GM19193 (cell line): ENCODE data around the gene KRTAP5-6.

ENCODE experiments used
- POLR2A ChIP-seq: IDR thresholded peaks from 4 replicates; pipeline ENCODE4 v1.6.1; 2011; ENCODE audit not compliant: insufficient read depth, insufficient read length; ENCODE audit errors: extremely low read depth

The KRTAP5-6 gene

GRCh38 chr11:1696608-1697570, at the start of gene KRTAP5-6:
KRTAP5-6 (plus strand) TSS chr11:1697195; CDS start chr11:1697246, 51 bp downstream.
- TF ChIP-seq POLR2A = no peak

- no peak for TF ChIP-seq POLR2A
These were observed 48.9 kb upstream of the KRTAP5-6 start for GRCh38 chr11:1647901-1648652.

- TF ChIP-seq POLR2A = no peak
These were observed 48.2 kb upstream of the KRTAP5-6 start for GRCh38 chr11:1648653-1649420.

- TF ChIP-seq POLR2A = no peak
These were observed 46.7 kb upstream of the KRTAP5-6 start for GRCh38 chr11:1650034-1650917.

GRCh38 chr11:1650918-1651262, 46.1 kb upstream of the KRTAP5-6 start:
- no peak for TF ChIP-seq POLR2A

- no peak for TF ChIP-seq POLR2A
These were observed 45.5 kb upstream of the KRTAP5-6 start for GRCh38 chr11:1651411-1651980.

GRCh38 chr11:1652026-1652425, 45.0 kb upstream of the KRTAP5-6 start:
- no peak for TF ChIP-seq POLR2A

GRCh38 chr11:1652442-1652770, 44.6 kb upstream of the KRTAP5-6 start:
- no peak for TF ChIP-seq POLR2A

- no peak for TF ChIP-seq POLR2A
These were observed 44.0 kb upstream of the KRTAP5-6 start for GRCh38 chr11:1652771-1653540.

GRCh38 chr11:1653541-1654387, 43.2 kb upstream of the KRTAP5-6 start:
- no peak for TF ChIP-seq POLR2A

- no peak for TF ChIP-seq POLR2A
These were observed 42.4 kb upstream of the KRTAP5-6 start for GRCh38 chr11:1654388-1655167.

GRCh38 chr11:1655168-1656060, 41.6 kb upstream of the KRTAP5-6 start:
- no peak for TF ChIP-seq POLR2A
